Measurements from ENCODE around the gene CDHR3.

DNA sequence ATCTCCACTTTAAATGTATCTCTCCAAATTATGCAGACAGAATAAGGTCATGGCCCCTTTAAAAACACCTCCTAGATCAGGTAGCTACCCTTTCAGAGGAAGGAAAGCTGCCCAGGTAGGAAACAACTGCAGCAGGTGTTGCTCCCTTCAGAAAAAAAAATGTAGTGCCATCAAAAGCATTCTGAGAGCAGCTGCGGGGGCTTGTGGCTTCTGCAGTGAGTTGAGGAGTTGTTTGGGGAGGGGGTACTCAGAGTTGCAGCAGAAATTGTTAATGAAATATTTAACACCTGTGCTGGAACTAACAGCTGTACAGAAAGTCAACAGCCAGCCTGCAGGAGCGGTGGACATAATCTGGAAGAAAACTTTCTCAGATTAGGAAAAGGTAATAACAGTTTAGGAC lies 24.0 kb downstream of the CDHR3 start:
- no peak for TF ChIP-seq CTCF (IDR thresholded peaks at IDR 0.05)
- TF ChIP-seq POLR2AphosphoS5 (IDR thresholded peaks at IDR 0.05), result no peak
- no peak for TF ChIP-seq POLR2A (IDR thresholded peaks at IDR 0.05)

Data from prostate gland (tissue), 2 donors.